Measurements from ENCODE around the gene NWD2.
"Not testable (repeated sequence)": the region's sequence is repeated elsewhere in the genome, so short reads cannot be mapped to it uniquely, and the experiment has no call there.

The NWD2 gene

DNA sequence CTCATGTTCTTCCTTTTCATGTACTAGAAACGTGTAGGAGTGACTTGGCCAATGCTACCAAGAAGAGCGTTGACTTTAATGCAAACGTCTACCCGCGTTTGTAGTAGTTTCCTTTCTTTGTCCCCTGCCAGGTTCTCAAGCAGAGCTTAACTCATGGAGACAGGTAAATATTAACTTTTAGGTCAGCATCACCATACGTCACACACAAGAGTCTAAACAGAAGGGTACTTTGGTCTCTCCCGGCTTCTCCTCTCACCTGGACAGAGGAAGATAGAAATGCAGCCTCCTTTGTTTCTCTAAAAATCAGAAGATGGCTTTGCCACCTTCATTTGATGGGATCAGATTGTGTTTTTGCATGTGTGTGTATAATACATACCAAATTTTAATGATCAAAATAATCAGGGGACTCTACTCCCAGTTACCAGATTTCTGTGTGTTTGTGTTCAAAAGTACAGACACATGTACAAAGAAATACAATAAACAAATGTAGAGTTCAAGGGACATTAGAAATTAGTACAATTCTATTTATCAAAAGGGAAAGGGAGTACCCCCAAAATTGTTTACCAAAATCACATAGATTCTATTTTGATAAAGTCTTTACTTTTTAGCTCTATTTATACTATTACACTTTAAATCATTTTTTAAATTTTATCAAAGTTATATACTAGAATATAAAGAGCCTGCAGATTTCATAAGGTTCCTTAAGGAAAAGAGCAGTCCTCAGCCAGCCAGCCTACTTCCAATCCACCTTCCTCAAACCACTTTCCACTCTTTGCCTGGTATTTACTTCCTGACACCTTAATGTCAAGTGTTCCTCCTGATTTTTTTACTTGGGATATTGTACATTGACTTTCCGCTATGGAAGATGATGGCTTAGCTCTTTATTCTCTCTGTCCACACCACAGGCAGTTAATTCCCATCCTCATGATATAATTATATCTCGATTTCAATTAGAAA is 246.1 kb downstream of the NWD2 start:
- no peak for DNase-seq (ENCODE audit: low read depth, low spot score)
- ChIA-PET POLR2A (no interaction called here), CTCF (no interaction called here)
- TF ChIP-seq, protein P1, sequence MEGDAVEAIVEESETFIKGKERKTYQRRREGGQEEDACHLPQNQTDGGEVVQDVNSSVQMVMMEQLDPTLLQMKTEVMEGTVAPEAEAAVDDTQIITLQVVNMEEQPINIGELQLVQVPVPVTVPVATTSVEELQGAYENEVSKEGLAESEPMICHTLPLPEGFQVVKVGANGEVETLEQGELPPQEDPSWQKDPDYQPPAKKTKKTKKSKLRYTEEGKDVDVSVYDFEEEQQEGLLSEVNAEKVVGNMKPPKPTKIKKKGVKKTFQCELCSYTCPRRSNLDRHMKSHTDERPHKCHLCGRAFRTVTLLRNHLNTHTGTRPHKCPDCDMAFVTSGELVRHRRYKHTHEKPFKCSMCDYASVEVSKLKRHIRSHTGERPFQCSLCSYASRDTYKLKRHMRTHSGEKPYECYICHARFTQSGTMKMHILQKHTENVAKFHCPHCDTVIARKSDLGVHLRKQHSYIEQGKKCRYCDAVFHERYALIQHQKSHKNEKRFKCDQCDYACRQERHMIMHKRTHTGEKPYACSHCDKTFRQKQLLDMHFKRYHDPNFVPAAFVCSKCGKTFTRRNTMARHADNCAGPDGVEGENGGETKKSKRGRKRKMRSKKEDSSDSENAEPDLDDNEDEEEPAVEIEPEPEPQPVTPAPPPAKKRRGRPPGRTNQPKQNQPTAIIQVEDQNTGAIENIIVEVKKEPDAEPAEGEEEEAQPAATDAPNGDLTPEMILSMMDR (IDR thresholded peaks at IDR 0.05; ENCODE audit: insufficient read depth, low read length, missing control alignments): no peak
- H3K4me3 ChIP-seq (ENCODE audit: low read depth, low read length): no peak overlapping the region

DNA sequence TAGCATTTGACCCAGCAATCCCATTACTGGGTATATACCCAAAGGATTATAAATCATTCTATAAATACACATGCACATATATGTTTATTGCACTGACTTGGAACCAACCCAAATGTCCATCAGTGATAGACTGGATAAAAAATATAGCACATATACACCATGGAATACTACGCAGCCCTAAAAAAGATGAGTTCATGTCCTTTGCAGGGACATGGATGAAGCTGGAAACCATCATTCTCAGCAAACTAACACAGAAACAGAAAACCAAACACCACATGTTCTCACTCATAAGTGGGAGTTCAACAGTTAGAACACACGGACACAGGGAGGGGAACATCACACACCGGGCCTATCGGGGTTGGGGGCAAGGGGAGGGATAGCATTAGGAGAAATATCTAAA is 250.8 kb downstream of the NWD2 start:
- CTCF ChIA-PET, POLR2A ChIA-PET: not testable (repeated sequence)

More for the DNA sequence above, 250.8 kb downstream of the NWD2 start:
- not testable (repeated sequence) for DNase-seq (ENCODE audit: low read depth, low spot score); H3K4me3 ChIP-seq (ENCODE audit: low read depth, low read length)

All from AG04449 (cell line).